ENCODE data around the gene DNAH1.

- TF ChIP-seq CTCF (IDR thresholded peaks at IDR 0.05) (no peak), EZH2 (IDR thresholded peaks at IDR 0.05; ENCODE audit: borderline replicate concordance, insufficient read depth, low read depth, low read length, poor library complexity, severe bottlenecking) (no peak)
Observed at GRCh38 chr3:52431459-52432223, 115.5 kb downstream of the DNAH1 start.
